ENCODE results near the gene MEPE.

DNA sequence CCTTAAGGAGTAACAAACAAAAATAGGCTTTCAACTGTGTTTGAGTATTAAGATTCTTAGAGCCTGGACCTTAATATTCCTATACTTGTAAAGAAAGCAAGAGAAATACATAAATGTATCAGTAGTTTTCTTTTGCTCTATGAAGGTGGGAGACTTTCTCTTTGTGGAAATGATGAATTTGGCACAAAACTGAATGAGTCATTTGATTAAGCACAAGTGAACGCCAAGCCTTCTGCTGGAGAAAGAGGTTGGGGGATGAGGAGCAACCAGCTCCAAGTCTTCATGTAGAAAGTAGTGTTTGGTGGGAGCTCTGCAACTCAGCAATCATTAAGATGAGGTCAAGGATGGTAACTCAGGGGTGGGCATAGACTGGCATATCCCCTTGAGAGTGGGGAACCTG lies 49.6 kb downstream of the MEPE start:
- TF ChIP-seq, protein P1, sequence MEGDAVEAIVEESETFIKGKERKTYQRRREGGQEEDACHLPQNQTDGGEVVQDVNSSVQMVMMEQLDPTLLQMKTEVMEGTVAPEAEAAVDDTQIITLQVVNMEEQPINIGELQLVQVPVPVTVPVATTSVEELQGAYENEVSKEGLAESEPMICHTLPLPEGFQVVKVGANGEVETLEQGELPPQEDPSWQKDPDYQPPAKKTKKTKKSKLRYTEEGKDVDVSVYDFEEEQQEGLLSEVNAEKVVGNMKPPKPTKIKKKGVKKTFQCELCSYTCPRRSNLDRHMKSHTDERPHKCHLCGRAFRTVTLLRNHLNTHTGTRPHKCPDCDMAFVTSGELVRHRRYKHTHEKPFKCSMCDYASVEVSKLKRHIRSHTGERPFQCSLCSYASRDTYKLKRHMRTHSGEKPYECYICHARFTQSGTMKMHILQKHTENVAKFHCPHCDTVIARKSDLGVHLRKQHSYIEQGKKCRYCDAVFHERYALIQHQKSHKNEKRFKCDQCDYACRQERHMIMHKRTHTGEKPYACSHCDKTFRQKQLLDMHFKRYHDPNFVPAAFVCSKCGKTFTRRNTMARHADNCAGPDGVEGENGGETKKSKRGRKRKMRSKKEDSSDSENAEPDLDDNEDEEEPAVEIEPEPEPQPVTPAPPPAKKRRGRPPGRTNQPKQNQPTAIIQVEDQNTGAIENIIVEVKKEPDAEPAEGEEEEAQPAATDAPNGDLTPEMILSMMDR (conservative IDR thresholded peaks at IDR 0.05): no peak
- TF ChIP-seq ZFX (IDR thresholded peaks at IDR 0.05): no peak

Data from C4-2B (cell line).